HG03103 (cell line): ENCODE data around the gene COX5B.

ENCODE experiments used
- ATAC-seq: cut with Tn5 transposase; IDR thresholded peaks from one replicate; pipeline ENCODE4 v1.9.1; 2021; ENCODE audit warnings: low read depth; ENCODE audit not compliant: unreplicated experiment

Gene COX5B

DNA sequence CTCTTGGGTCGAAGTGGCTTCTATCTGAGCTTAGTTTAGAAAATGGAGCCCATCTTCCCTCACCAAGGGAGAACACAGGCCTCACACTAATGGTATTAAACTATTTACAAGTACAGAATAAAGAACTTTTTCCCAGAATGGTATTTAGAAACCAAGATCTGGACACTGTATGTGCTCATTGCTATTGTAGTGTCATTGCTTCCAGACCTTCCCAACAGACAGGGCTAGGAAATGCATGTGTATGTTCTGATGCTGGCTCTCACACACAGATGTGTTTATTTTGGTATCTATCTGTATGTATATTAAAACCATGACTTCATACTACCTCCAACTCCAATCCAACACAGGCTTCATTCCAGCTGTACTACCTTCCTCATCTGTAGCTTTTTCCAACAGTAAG, 8.0 kb downstream of the COX5B start:
- no peak for ATAC-seq

DNA sequence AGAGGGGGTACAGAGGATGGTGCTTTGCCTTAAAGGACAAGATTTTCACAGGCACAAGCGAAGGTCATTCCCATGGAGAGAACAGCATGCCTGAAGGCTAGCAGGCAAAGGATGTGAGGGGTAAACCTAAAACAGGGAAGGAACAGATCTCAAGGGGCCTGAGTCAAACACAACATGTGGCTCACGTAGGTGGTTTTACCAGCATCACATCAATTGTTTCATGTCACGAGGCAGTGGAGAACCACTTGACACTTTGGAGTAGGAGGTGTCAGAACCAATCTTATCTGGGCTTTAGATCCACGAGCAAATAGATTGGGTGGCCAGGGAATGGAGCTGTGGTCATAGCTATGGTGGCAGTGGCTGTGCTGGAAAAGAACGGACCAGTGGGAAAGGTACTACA, 8.4 kb downstream of the COX5B start:
- no peak for ATAC-seq

- ATAC-seq, result no peak
These were observed 8.9 kb downstream of the COX5B start for GRCh38 chr2:97654791-97655190.

GRCh38 chr2:97656129-97656755, 10.4 kb downstream of the COX5B start:
- ATAC-seq, result no peak

DNA sequence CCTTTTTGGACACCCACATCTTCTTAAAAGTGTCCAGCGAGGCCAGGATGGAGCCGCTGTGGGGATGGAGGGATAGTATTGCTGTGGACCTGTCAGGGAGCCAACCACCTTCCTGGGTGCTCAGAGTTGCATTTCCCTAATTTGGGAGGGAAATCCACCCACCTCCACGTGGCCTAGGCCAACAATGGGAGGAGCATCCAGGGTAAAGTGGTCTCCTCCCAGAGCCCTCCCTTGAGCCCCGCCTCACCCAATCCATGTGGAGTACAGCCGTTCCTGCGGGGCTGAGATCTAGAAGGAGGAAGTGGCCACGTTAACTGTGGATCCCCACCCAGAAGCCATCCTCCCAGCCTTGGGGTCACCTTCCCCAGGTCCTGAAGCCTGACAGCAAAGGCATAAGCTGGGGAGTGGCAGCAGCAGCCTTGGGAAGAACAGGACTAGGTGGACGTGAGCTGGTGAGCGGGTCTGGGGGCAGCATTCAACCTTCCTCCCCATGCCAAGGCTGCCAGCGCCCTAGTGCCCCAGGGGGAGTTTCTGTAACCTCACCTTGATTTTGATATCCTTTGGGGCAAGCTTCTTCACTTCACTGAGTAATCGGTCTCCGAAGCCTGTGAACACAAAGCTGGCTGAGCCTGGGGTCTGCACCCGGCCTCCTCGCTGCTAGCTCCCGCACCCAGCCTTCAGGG, 11.2 kb downstream of the COX5B start:
- ATAC-seq, result no peak

DNA sequence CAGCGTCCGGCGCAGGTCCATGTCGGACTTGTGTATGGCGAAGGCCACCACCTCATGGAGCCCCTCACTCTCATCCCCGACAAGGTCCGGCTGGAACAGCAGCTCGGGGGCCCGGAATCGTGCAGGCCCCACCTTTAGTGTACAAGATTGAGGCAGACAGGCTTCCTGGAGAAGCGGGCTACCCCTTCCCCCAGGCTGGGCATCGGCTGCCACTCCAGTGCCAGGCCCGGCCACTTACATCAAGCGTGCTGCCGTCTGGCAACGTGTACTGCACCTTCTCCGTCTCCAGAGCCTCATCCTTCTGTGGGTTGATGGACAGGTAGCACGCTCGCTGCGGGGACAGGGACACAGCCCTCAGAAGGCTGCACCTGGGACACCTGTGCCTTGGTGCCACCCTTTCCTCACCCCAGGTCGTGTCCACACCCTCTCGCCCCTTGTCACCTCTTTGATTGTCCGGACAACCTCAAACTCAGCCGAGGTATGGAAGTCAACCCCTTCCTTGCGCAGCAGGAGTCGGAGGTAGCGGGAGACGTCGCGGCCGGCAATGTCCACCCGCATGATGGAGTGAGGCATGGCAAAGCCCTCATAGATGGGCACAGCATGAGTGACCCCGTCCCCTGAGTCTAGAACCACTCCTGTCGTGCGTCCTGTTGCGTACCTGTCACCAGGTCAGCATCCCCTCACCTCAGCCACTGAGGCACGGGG, 12.3 kb downstream of the COX5B start:
- no peak for ATAC-seq

- ATAC-seq, result no peak
These were observed 12.9 kb downstream of the COX5B start for GRCh38 chr2:97658691-97659157.

DNA sequence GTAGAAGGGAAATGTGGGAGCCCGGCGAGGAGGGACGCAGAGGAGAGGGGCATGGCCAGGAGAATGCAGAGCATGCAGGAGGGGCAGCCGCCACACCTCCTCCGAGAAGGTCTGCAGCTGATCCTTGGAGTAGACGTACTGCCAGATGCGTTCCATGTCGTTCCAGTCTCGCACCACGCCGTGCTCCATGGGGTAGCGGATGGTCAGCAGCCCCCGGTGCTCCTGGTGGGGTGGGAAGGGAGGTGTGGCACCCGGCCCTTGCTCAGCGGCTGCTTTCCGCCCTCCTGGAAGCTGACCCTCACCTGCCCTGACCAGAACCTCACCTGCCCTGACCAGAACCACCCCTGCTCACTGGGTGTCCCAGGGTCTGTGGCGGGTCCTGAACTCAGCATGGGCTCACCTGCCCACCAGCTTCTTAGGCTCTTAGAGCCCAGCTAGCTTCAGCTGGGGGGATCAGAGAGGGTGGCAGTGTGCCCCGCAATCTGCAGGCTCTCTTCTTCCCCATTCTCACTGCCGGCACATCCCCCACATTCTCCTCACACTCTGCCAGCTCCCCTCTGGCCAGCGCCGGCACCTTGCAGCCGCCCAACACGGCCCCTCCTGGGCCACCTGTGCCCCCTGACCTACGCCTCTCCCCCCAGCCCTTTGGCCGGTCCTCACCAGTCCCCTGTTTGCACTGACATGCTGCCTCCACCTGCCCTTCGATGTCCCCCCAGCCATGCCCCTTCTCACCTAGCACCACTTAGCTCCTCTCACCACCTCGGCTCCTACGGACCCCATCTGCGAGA, 13.6 kb downstream of the COX5B start:
- no peak for ATAC-seq

GRCh38 chr2:97660044-97660774, 14.3 kb downstream of the COX5B start:
- ATAC-seq, result no peak

GRCh38 chr2:97660775-97661389, 15.0 kb downstream of the COX5B start:
- no peak for ATAC-seq

DNA sequence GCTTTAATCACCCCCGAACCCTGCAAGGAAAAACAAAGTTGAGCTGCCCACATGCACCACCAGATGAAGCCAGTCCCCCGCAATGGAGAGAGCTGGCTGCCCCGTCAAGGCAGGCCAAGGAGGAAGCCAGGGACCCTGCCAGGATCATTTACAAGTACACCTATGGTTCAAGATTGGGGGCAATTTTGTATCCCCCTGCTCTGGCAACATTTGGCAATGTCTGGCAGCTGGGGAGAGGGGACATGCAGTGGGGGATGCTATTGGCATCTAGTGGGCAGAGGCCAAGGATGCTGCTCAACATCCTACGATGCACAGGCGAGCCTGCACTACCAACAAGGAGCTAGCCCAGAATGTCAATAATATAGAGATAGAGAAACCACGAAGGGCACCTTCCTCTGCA, 16.1 kb downstream of the COX5B start:
- no peak for ATAC-seq

GRCh38 chr2:97662386-97662894, 16.6 kb downstream of the COX5B start:
- no peak for ATAC-seq

DNA sequence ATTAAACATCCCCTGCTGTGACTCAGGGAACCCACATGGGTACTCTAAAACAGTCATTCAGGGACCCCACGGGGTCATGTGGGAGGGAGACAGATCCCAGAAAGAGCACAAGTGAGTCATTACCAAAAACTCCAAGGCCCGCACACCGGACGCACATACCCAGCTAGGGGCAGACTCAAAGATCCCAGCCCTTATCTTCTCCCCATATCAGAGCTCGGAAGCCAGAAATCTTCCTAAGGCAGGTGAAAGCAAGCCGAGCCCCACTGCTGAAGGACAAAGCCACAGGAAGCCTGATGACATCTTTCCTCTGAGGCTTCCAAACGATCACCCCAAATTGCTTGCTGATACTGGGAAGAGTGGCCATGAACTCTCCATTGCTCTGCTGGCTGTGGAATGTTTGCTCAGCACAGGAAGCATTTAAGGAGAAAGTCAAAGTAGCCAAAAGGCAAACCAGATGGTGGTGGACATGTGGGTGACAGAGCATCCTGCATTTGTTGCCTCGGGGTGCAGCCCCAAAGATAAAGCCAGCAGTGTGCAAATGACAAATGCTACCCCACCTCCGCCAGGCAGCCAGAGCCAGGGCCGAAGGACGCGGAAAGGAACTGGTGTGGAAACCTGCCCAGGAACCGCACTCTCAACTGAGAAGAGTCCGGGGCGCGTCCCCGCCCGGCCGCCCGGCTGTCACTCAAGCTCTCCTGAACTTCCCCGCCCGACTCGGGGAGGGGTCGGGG, 17.2 kb downstream of the COX5B start:
- peak; percentile 34 for ATAC-seq

DNA sequence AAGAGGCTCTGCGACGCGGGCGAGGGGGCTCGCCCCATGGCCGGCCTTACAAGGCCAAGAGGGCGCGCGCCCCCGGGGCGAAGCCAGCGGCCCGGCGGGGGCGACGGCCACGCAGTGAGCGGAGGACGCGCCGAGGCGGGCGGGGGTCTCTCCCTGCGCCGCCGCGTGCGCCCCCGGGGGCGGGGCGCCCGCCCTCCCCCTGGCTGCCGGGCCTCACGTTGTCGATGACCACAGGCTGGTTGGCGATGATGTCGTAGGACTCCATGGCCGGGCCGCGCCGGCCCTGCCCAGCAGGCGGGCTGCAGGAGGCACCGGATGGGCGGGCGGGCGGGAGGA, 17.7 kb downstream of the COX5B start:
- no peak for ATAC-seq

GRCh38 chr2:97663962-97664635, 18.2 kb downstream of the COX5B start, which contains the start of gene ACTR1B:
Gene ACTR1B, minus strand, starts transcription at chr2:97664044. Its CDS starts 154 bp downstream, at chr2:97663890.
- ATAC-seq, result peak; percentile 85

- no peak for ATAC-seq
These were observed 18.7 kb downstream of the COX5B start for GRCh38 chr2:97664636-97664970.

DNA sequence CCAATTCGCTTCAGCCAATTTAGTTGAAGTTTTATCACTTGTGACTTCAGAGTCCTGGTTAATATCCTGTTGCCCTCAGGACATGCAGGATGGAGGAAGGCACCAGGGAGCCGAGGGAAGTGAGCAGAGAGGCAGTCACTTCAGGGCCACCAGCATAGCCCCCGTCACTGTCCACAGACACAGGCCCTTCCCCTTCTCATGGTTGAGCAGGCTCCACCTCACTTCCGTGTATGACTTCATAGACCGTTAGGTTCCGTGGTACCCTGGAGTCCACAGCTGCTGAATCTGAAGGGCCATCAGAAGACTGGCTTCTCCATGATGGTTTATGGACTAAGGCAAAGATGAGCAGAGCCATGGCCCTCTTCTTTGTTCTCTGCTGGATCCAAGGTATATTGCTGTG, 23.6 kb downstream of the COX5B start, which contains the start of gene C2orf92:
Gene C2orf92, plus strand, starts transcription at position 266 of the 400 bp plus-strand sequence. Its CDS starts 76 bp downstream, at position 342.
- no peak for ATAC-seq

DNA sequence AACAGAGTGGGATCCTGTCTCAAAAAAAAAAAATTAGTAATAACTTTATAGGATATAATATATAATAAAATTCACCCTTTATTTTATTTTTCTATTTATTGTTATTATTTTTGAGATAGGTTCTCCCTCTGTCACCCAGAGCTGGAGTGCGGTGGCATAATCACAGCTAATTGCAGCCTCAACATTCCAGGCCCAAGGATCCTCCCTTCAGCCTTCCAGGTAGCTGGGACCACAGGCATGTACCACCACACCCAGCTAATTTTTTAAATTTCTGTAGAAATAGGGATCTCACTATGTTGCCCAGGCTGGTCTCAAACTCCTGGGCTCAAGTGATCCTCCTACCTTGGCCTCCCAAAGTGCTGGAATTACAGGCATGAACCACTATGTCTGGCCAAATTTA, 24.6 kb downstream of the COX5B start:
- no peak for ATAC-seq
